ENCODE results near the gene DNAJB6. TPM values are rescaled to one million over a fixed set of nuclear protein-coding genes. Genes with fewer than 3 reads are reported as not detected.

Gene DNAJB6
- total and polyA plus RNA-seq, 9 donors, result 79.0 to 154 (median 89.2) TPM

DNA sequence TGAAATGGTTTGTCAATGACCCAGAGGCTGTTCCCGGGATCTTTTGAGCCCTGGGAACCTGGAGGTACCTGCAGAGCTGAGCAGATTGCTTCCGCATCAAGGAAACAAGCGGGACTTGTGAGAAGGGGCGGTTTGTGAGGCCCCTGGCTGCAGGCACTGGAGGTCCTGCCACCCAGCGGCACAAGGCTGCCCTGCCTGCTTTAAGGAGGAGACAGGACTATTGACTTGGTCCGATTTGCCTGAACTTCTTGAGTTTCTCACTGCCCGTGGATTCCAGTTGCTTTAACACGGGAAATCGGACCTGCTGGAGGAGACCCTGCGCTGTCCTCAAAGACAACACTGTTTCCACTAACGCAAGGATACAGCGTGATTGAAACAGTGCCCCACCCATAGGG is 130.1 kb downstream of the DNAJB6 start:
- Histone ChIP-seq H3K27ac (no peak overlapping the region), H3K9me3 (no peaks in the 10 kb centered on the region), H3K4me1 (ENCODE audit: insufficient read depth) (no peaks in the 10 kb centered on the region), H3K4me3 (no peak overlapping the region), H3K27me3 (no peaks in the 10 kb centered on the region), H3K36me3 (no peaks in the 10 kb centered on the region)
- 67 to 89% (median 81%) methylated on average over 12 of the region's 12 CpGs for WGBS, 3 donors
- DNase-seq, result peak in 1 of 5 donors; percentile 21
- intact Hi-C loops (cut with DNase I), result no loop called here
- no peak for TF ChIP-seq EP300 (IDR thresholded peaks at IDR 0.05)
- TF ChIP-seq, protein P1, sequence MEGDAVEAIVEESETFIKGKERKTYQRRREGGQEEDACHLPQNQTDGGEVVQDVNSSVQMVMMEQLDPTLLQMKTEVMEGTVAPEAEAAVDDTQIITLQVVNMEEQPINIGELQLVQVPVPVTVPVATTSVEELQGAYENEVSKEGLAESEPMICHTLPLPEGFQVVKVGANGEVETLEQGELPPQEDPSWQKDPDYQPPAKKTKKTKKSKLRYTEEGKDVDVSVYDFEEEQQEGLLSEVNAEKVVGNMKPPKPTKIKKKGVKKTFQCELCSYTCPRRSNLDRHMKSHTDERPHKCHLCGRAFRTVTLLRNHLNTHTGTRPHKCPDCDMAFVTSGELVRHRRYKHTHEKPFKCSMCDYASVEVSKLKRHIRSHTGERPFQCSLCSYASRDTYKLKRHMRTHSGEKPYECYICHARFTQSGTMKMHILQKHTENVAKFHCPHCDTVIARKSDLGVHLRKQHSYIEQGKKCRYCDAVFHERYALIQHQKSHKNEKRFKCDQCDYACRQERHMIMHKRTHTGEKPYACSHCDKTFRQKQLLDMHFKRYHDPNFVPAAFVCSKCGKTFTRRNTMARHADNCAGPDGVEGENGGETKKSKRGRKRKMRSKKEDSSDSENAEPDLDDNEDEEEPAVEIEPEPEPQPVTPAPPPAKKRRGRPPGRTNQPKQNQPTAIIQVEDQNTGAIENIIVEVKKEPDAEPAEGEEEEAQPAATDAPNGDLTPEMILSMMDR (IDR thresholded peaks at IDR 0.05), result no peak
- TF ChIP-seq POLR2A (IDR thresholded peaks at IDR 0.05), result no peak

Other genes with a start within 250 kb of the DNAJB6 start
- 10 to 100 TPM; 41.9 to 62.7 (median 47.5) TPM for gene UBE3C, start 198.1 kb upstream of the DNAJB6 start, total RNA-seq
- gene UBE3C, start 198.1 kb upstream of the DNAJB6 start, polyA plus RNA-seq, result 10 to 100 TPM; 21.5 to 40.3 TPM